COLO668 (cell line): ENCODE measurements around the gene UBE2E1.

Source experiments
- DNase-seq: peaks from one replicate; lab custom pipeline; 2025; ENCODE audit not compliant: unreplicated experiment; lab: John Stamatoyannopoulos, UW

UBE2E1 gene

GRCh38 chr3:23820888-23821287 lies 15.1 kb downstream of the UBE2E1 start:
- no peak for DNase-seq

- DNase-seq = no peak
Measured at GRCh38 chr3:23821858-23822257, 16.1 kb downstream of the UBE2E1 start.

GRCh38 chr3:23822559-23822958 lies 16.8 kb downstream of the UBE2E1 start:
- DNase-seq = no peak

- no peak for DNase-seq
Measured at GRCh38 chr3:23823620-23824019, 17.9 kb downstream of the UBE2E1 start.

- no peak for DNase-seq
Measured at GRCh38 chr3:23824699-23825444, 19.1 kb downstream of the UBE2E1 start.

GRCh38 chr3:23825802-23826201 lies 20.0 kb downstream of the UBE2E1 start:
- DNase-seq = no peak

DNA sequence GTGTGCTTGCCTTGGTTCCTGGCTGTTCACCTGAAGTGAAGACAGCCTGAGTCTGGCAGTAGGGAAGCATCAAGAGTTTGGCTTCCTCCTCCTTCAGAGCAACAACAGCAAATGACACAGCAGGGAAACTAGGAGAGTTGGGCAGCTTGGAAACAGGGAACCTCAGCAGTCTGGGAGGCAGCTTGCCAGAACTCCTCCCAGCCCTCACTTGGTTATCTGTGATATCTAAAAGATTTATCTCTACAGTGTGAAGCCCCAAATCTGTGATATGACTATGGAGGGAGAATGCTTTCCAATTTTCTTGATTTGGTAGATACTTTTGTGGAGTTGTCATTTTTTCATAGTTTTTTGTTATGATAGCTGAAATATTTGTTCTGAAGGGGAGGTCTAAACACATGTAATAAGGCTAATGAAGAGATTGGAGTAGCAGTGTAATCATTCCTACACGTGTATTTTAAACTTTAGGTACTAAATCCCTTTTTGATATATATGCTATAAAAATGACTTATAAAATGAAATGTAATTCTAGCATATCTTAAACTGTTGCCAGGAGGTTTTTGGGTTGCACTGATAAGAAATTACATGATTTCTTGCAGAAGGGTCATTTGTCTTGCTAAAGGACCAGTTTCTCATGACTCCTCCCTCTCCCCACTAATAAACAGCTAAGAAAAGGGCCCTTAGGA lies 20.8 kb downstream of the UBE2E1 start:
- DNase-seq = no peak

- DNase-seq = no peak
Measured at GRCh38 chr3:23829242-23829934, 23.6 kb downstream of the UBE2E1 start.

GRCh38 chr3:23830869-23831484 lies 25.2 kb downstream of the UBE2E1 start:
- no peak for DNase-seq

- no peak for DNase-seq
Measured at GRCh38 chr3:23831517-23832394, 26.0 kb downstream of the UBE2E1 start.

DNA sequence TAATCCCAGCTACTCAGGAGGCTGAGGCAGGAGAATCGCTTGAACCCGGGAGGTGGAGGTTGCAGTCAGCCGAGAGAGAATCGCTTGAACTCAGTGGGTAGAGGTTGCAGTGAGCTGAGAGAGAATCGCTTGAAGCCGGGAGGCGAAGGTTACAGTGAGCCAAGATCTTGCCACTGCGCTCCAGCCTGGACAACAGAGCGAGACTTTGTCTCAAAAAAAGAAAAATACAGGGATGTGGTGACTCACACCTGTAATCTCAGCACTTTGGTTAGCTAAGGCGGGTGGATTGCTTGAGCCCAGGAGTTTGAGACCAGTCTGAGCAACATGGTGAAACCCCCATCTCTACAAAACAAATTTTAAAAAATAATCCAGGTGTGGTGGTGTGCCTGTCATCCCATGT lies 26.8 kb downstream of the UBE2E1 start:
- no peak for DNase-seq

- DNase-seq = no peak
Measured at GRCh38 chr3:23834082-23834870, 28.5 kb downstream of the UBE2E1 start.

DNA sequence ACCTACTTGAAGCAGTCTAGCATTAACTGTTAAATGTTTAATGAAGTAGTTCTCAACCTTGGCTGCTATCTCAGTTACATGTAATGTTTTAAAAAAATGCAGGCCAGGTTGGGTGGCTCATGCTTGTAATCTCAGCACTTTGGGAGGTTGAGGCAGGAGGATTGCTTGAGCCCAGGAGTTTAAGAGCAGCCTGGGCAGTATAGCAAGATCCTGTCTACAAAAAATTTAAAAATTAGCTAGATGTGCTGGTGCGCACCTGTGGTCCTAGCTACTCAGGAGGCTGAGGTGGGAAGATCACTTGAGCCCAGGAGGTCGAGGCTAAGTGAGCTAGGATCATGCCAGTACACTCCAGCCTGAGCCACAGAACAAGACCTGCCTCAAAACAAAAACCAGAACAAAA lies 29.3 kb downstream of the UBE2E1 start:
- DNase-seq = no peak

- DNase-seq = no peak
Measured at GRCh38 chr3:23835802-23836201, 30.0 kb downstream of the UBE2E1 start.

- DNase-seq = no peak
Measured at GRCh38 chr3:23836536-23837230, 30.9 kb downstream of the UBE2E1 start.

- DNase-seq = no peak
Measured at GRCh38 chr3:23837286-23837685, 31.5 kb downstream of the UBE2E1 start.

DNA sequence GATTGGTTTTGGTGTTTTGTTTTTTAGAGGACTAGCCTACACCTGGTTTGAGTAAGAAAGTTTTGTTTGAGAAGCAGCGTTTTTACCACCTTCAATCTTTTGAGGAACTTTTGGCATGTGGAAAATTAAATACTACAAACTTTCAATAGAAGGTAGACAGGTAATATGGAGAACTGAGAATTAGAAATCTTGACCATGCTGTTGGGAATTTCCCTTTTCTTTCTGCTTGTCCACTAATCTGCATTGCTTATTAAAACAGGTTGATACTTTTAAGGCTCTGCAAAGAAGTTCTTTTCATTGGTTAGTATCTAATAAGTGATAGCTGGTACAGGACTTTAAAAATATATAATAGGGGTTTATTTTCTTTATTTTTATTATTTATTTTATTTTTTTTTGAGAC lies 31.9 kb downstream of the UBE2E1 start:
- DNase-seq = no peak

- no peak for DNase-seq
Measured at GRCh38 chr3:23840521-23840920, 34.8 kb downstream of the UBE2E1 start.

DNA sequence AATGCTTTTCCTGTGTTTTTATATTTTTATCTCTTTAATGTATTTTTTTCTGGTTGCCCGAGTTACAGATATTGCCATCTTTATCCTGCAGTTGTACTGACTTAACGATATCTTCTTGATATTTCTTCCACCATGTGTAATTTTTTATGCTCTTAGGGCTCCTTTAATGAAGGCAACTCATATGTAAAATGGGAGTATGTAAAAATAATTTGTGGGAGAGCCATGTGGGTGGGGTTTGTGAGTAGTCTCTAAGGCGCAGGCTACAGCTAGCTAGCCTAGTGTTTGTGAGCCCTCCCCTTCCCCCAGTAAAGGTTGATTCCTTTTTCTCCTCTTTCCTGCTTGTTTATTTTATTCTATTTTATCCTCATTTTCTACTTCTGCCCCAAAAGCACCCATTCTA lies 38.1 kb downstream of the UBE2E1 start:
- no peak for DNase-seq
